SK-N-MC (cell line): ENCODE measurements around the gene MRPL48.

ENCODE experiments used
- DNase-seq: peaks from one replicate; pipeline ENCODE4 v3.0.0-alpha.2; 2011; ENCODE audit warnings: low read depth, low spot score
- H3K27ac ChIP-seq: fragments of 200-600 bp; sonication (generic); 2 replicates; pipeline ENCODE4 v1.5.1; 2016; ENCODE audit warnings: mixed run types
- H3K36me3 ChIP-seq: fragments of 200-600 bp; sonication (generic); 2 replicates; pipeline ENCODE4 v1.6.1; 2017; ENCODE audit warnings: antibody characterized with exemption, low read length, mixed read lengths; ENCODE audit not compliant: insufficient read depth
- H3K4me3 ChIP-seq: fragments of 200-600 bp; sonication (generic); 2 replicates; pipeline ENCODE4 v1.5.1; 2016
- H3K9ac ChIP-seq: fragments of 200-600 bp; sonication (generic); 2 replicates; pipeline ENCODE4 v1.8.0; 2017; ENCODE audit warnings: mixed run types, mixed read lengths; ENCODE audit not compliant: insufficient read length
- H3K9me3 ChIP-seq: fragments of 200-600 bp; sonication (generic); 2 replicates; pipeline ENCODE4 v1.6.1; 2017; ENCODE audit warnings: low read depth, mild to moderate bottlenecking, antibody characterized with exemption, low read length, moderate library complexity, mixed read lengths
- EZH2 ChIP-seq: fragments of 200-600 bp; sonication (generic); IDR thresholded peaks from one replicate; pipeline ENCODE4 v1.6.1; 2017; ENCODE audit warnings: antibody characterized with exemption
- FOXP2 ChIP-seq: optimal IDR thresholded peaks from 2 replicates; pipeline ENCODE3; 2011; ENCODE audit warnings: mild to moderate bottlenecking, moderate library complexity; ENCODE audit not compliant: insufficient read depth; ENCODE audit errors: extremely low read length, control extremely low read depth
- POLR2AphosphoS5 ChIP-seq: IDR thresholded peaks from 2 replicates; pipeline ENCODE4 v1.6.1; 2012; ENCODE audit warnings: mild to moderate bottlenecking, low read depth, low read length, borderline replicate concordance

The MRPL48 gene

GRCh38 chr11:73860202-73860601, 72.5 kb downstream of the MRPL48 start:
- Histone ChIP-seq H3K9me3 (no peaks in the 10 kb centered on the region), H3K36me3 (peaks cover 37% of the 10 kb centered on the region), H3K9ac (no peak overlapping the region), H3K27ac (no peak overlapping the region), H3K4me3 (no peak overlapping the region)
- DNase-seq, result no peak
- TF ChIP-seq POLR2AphosphoS5 (no peak), EZH2 (no peak)

- H3K9ac ChIP-seq, result no peak overlapping the region
- no peak overlapping the region for H3K4me3 ChIP-seq
- H3K36me3 ChIP-seq, result peaks cover 39% of the 10 kb centered on the region
- no peak overlapping the region for H3K27ac ChIP-seq
- TF ChIP-seq POLR2AphosphoS5 (no peak), EZH2 (no peak), FOXP2 (no peak)
- H3K9me3 ChIP-seq, result no peaks in the 10 kb centered on the region
- no peak for DNase-seq
Measured at GRCh38 chr11:73862986-73863385, 75.3 kb downstream of the MRPL48 start.

- Histone ChIP-seq H3K9me3 (no peaks in the 10 kb centered on the region), H3K27ac (no peak overlapping the region), H3K4me3 (no peak overlapping the region), H3K9ac (no peak overlapping the region), H3K36me3 (peaks cover 32% of the 10 kb centered on the region)
- TF ChIP-seq EZH2 (no peak), POLR2AphosphoS5 (no peak), FOXP2 (no peak)
- DNase-seq, result no peak
Measured at GRCh38 chr11:73866095-73866579, 78.5 kb downstream of the MRPL48 start.

- Histone ChIP-seq H3K9me3 (no peaks in the 10 kb centered on the region), H3K36me3 (peaks cover 32% of the 10 kb centered on the region), H3K9ac (no peak overlapping the region), H3K27ac (peak overlapping the region; percentile 47; the same call in 1 of the 2 replicates), H3K4me3 (no peak overlapping the region)
- TF ChIP-seq POLR2AphosphoS5 (peak; percentile 23; the same call in 1 of the 2 replicates), EZH2 (no peak)
- no peak for DNase-seq
Measured at GRCh38 chr11:73866586-73866996, 78.9 kb downstream of the MRPL48 start.

DNA sequence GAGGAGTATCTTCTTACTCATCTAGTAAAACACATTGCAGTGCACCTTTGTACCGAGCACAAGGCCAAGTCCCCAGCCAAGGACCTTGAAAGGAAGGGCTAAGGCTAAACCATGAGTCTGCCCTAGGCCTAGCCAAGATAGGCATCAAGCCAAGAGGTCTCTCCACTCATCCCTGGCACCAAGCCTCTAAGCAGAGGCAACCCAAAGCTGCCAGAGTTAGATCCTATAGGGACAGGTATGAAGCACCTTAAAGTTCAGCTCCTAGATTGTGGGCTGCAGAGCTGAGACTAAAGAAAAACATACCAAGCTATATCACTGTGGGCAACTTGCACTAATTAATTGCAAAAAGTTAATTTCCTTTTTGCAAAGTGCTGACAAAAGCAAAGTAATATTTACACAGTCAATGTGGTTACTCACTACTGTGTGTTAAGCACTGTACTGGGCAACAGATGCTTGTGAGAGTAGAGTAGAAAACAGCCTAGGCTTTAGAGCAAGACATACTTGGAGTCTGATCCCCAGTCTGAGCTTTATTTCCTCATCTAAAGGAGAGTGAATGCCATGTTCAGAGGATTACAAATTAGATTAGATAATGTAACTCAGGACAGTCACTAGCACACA, 81.8 kb downstream of the MRPL48 start:
- H3K9ac ChIP-seq, result no peak overlapping the region
- no peak for DNase-seq
- peak overlapping the region; percentile 65 for H3K27ac ChIP-seq
- TF ChIP-seq FOXP2 (no peak), POLR2AphosphoS5 (0 out of 2 replicates have a peak, but pooled peaks have one; percentile 21), EZH2 (no peak)
- no peaks in the 10 kb centered on the region for H3K9me3 ChIP-seq
- peaks cover 44% of the 10 kb centered on the region for H3K36me3 ChIP-seq
- no peak overlapping the region for H3K4me3 ChIP-seq

- Histone ChIP-seq H3K4me3 (no peak overlapping the region), H3K36me3 (peaks cover 49% of the 10 kb centered on the region), H3K27ac (peak overlapping the region; percentile 66; the same call in 1 of the 2 replicates), H3K9me3 (no peaks in the 10 kb centered on the region), H3K9ac (no peak overlapping the region)
- no peak for DNase-seq
- TF ChIP-seq FOXP2, result no peak
- TF ChIP-seq POLR2AphosphoS5, result peak; percentile 9; the same call in 1 of the 2 replicates
Measured at GRCh38 chr11:73870261-73870660, 82.6 kb downstream of the MRPL48 start.

GRCh38 chr11:73872749-73873357, 85.2 kb downstream of the MRPL48 start:
- no peak overlapping the region for H3K27ac ChIP-seq
- no peak overlapping the region for H3K4me3 ChIP-seq
- TF ChIP-seq EZH2, result no peak
- TF ChIP-seq FOXP2, result no peak
- peak; percentile 12; the same call in 1 of the 2 replicates for TF ChIP-seq POLR2AphosphoS5
- no peak for DNase-seq
- no peaks in the 10 kb centered on the region for H3K9me3 ChIP-seq
- no peak overlapping the region for H3K9ac ChIP-seq
- H3K36me3 ChIP-seq, result peaks cover 53% of the 10 kb centered on the region

DNA sequence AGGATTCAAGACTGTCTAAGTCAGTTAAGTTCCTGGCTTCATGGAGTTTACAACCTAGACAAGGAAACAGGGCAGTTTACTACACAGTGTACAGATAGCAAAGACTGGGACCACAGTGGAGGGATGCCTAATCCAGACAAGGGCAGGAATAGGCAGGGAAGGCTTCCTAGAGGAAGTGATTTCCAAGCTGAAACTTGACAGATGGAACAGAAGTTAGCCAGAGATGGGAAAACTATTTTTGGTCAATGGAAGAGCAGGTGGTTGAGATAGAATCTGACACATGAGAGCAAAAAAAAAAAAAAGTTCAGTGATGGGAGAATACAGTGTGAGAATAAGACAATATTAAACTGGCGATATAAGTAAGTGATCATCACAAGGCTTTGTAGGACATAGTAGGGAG, 87.7 kb downstream of the MRPL48 start:
- TF ChIP-seq POLR2AphosphoS5, result peak; percentile 16; the same call in 1 of the 2 replicates
- no peak for TF ChIP-seq FOXP2
- Histone ChIP-seq H3K4me3 (peak overlapping the region; percentile 88), H3K27ac (peak overlapping the region; percentile 99), H3K9ac (peak overlapping the region; percentile 94), H3K36me3 (peaks cover 48% of the 10 kb centered on the region), H3K9me3 (no peaks in the 10 kb centered on the region)
- no peak for DNase-seq
